Right lobe of liver (tissue), 4 donors: Measurements from ENCODE around the gene SIK1.
"Not testable (repeated sequence)": the region's sequence is repeated elsewhere in the genome, so short reads cannot be mapped to it uniquely, and the experiment has no call there.

Source experiments
- CTCF ChIP-seq, 4 donors: fragments of 200-600 bp in 3 of 4; fragments of 450-650 bp in 1 of 4; IDR thresholded peaks; one replicate each; pipeline versions ENCODE4 v1.5.1 to v1.8.0; 2016 to 2022; ENCODE audit warnings: antibody characterized with exemption in 4 of 4, mild to moderate bottlenecking in 2 of 4
- POLR2A ChIP-seq: fragments of 450-650 bp; IDR thresholded peaks from one replicate; pipeline ENCODE4 v1.6.1; 2017; ENCODE audit warnings: antibody characterized with exemption, mild to moderate bottlenecking
- donor health status: DM: no; HTN: no; CAD: no.
- donor health status: DM: no; HTN: no; CAD: no.
- donor health status: DM: no; HTN: yes; CAD: no.

- not testable (repeated sequence) for TF ChIP-seq CTCF (IDR thresholded peaks at IDR 0.05); POLR2A
Observed at GRCh38 chr21:43403651-43404430, 23.1 kb downstream of the SIK1 start.
